HEK293 (cell line): ENCODE results near the gene ZSCAN32.
A peak's percentile ranks its signal among the peaks of the same experiment; 100 is the strongest.

Experiments
- CTCF ChIA-PET: fragments of 350-600 bp; formaldehyde crosslinking; extraction: SDS; loops from one replicate; lab custom pipeline; 2021; ENCODE audit warnings: antibody characterized with exemption; lab: Yijun Ruan, JAX
- POLR2A ChIA-PET: fragments of 300-600 bp; formaldehyde crosslinking; extraction: SDS; loops from one replicate; lab custom pipeline; 2020; ENCODE audit warnings: antibody characterized with exemption, inconsistent platforms; lab: Yijun Ruan, JAX
- H3K27ac ChIP-seq: fragments of 200-500 bp; sonication (Bioruptor generic); 2 replicates; pipeline ENCODE4 v1.5.1; 2014; ENCODE audit warnings: low read depth, low read length, control low read depth, inconsistent platforms; ENCODE audit errors: extremely low read depth
- H3K36me3 ChIP-seq, 2 experiments: fragments of 200-500 bp in 1 of 2; sonication (Bioruptor generic) in 1 of 2; 1 replicate in 1 of 2; 2 replicates in 1 of 2; pipeline ENCODE4 v1.5.1; 2014 to 2017; ENCODE audit warnings: inconsistent platforms in 2 of 2, low read length in 2 of 2; ENCODE audit not compliant: control insufficient read depth in 2 of 2, insufficient read depth in 1 of 2
- H3K4me1 ChIP-seq: fragments of 200-500 bp; sonication (Bioruptor generic); 2 replicates; pipeline ENCODE4 v1.5.1; 2014; ENCODE audit warnings: mild to moderate bottlenecking, low read length, inconsistent platforms; ENCODE audit not compliant: control insufficient read depth, insufficient read depth
- H3K4me3 ChIP-seq: 2 replicates; pipeline ENCODE4 v1.5.1; 2011; ENCODE audit warnings: low read depth, mild to moderate bottlenecking, control low read depth, low read length, moderate library complexity
- H3K9me3 ChIP-seq: fragments of 200-500 bp; sonication (Bioruptor generic); 2 replicates; pipeline ENCODE4 v1.5.1; 2014; ENCODE audit warnings: low read depth, low read length, inconsistent platforms; ENCODE audit not compliant: control insufficient read depth, insufficient read depth
- GLI2 ChIP-seq: fragments of 450-650 bp; formaldehyde crosslinking; IDR thresholded peaks from 2 replicates; pipeline ENCODE4; 2017; ENCODE audit warnings: missing biosample characterization, missing genetic modification characterization, low read depth, borderline replicate concordance
- KLF17 ChIP-seq: fragments of 450-650 bp; formaldehyde crosslinking; IDR thresholded peaks from 2 replicates; pipeline ENCODE4 v1.5.1; 2016; ENCODE audit warnings: missing biosample characterization, missing genetic modification characterization
- SP2 ChIP-seq: fragments of 450-650 bp; formaldehyde crosslinking; IDR thresholded peaks from 2 replicates; pipeline ENCODE4 v1.5.1; 2016; ENCODE audit warnings: missing biosample characterization, missing genetic modification characterization
- YY1 ChIP-seq: fragments of 450-650 bp; formaldehyde crosslinking; IDR thresholded peaks from 2 replicates; pipeline ENCODE4 v1.5.1; 2018; ENCODE audit warnings: missing biosample characterization, missing genetic modification characterization
- ZBTB1 ChIP-seq: fragments of 450-650 bp; formaldehyde crosslinking; IDR thresholded peaks from 2 replicates; pipeline ENCODE4 v1.5.1; 2016; ENCODE audit warnings: missing biosample characterization, missing genetic modification characterization
- ZEB2 ChIP-seq: fragments of 450-650 bp; formaldehyde crosslinking; IDR thresholded peaks from 2 replicates; pipeline ENCODE4 v1.5.1; 2016; ENCODE audit warnings: missing biosample characterization, missing genetic modification characterization
- ZNF366 ChIP-seq: fragments of 450-650 bp; formaldehyde crosslinking; conservative IDR thresholded peaks from 2 replicates; pipeline ENCODE4 v1.5.1; 2016; ENCODE audit warnings: missing biosample characterization, missing genetic modification characterization
- ZNF37A ChIP-seq: fragments of 450-650 bp; IDR thresholded peaks from 2 replicates; pipeline ENCODE4 v1.5.1; 2018; ENCODE audit warnings: missing biosample characterization, missing genetic modification characterization
- ZNF404 ChIP-seq: fragments of 450-650 bp; formaldehyde crosslinking; IDR thresholded peaks from 2 replicates; pipeline ENCODE4 v1.5.1; 2017; ENCODE audit warnings: missing biosample characterization, missing genetic modification characterization
- ZNF433 ChIP-seq: fragments of 450-650 bp; formaldehyde crosslinking; IDR thresholded peaks from 2 replicates; pipeline ENCODE4 v1.5.1; 2016; ENCODE audit warnings: missing biosample characterization, missing genetic modification characterization, low read depth
- ZNF777 ChIP-seq: fragments of 450-650 bp; formaldehyde crosslinking; IDR thresholded peaks from 2 replicates; pipeline ENCODE4 v1.5.1; 2017; ENCODE audit warnings: missing biosample characterization, missing genetic modification characterization, borderline replicate concordance
- ZNF792 ChIP-seq: fragments of 450-650 bp; formaldehyde crosslinking; IDR thresholded peaks from 2 replicates; pipeline ENCODE4 v1.5.1; 2016; ENCODE audit warnings: missing biosample characterization, missing genetic modification characterization
- ZNF837 ChIP-seq: fragments of 450-650 bp; formaldehyde crosslinking; IDR thresholded peaks from 2 replicates; pipeline ENCODE4 v1.5.1; 2016; ENCODE audit warnings: missing biosample characterization, missing genetic modification characterization
- ZSCAN30 ChIP-seq: fragments of 450-650 bp; IDR thresholded peaks from 2 replicates; pipeline ENCODE4 v1.5.1; 2018; ENCODE audit warnings: missing biosample characterization, mild to moderate bottlenecking, missing genetic modification characterization, moderate library complexity
- ZSCAN4 ChIP-seq: fragments of 450-650 bp; formaldehyde crosslinking; IDR thresholded peaks from 2 replicates; pipeline ENCODE4 v1.5.1; 2017; ENCODE audit warnings: missing biosample characterization, missing genetic modification characterization
- TF ChIP-seq, protein P1 (sequence below): IDR thresholded peaks from 2 replicates; pipeline ENCODE4 v1.6.1; 2011; ENCODE audit warnings: mild to moderate bottlenecking, low read depth, low read length, borderline replicate concordance
- TF ChIP-seq, protein P2 (sequence below): fragments of 450-650 bp; formaldehyde crosslinking; IDR thresholded peaks from 2 replicates; pipeline ENCODE4 v1.5.1; 2016; ENCODE audit warnings: missing biosample characterization, missing genetic modification characterization

ZSCAN32 gene

DNA sequence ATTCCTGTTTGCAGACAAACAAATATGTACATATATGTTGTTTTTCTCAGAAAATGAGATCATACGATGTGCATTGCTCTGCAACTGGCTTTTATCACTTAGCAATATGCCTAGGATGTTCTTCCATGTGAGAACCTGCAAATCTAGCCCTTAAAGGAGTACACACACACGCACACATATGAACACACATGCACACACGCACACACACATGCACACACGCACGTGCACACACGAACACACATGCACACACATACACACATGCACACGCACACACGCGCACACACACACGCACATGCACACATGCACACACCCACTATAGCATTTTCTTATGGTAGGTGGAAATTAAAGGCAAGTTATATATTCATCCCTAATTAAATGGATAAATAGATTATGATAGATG lies 53.2 kb downstream of the ZSCAN32 start:
- Histone ChIP-seq H3K36me3 (no peaks in the 10 kb centered on the region), H3K9me3 (no peaks in the 10 kb centered on the region), H3K4me3 (no peak overlapping the region), H3K27ac (no peak overlapping the region), H3K4me1 (no peaks in the 10 kb centered on the region)
- TF ChIP-seq ZSCAN4 (tag by site-specific recombination) (peak; percentile 83), ZBTB1 (tag by site-specific recombination) (no peak)
- ChIA-PET CTCF (no interaction called here), POLR2A (no interaction called here)

DNA sequence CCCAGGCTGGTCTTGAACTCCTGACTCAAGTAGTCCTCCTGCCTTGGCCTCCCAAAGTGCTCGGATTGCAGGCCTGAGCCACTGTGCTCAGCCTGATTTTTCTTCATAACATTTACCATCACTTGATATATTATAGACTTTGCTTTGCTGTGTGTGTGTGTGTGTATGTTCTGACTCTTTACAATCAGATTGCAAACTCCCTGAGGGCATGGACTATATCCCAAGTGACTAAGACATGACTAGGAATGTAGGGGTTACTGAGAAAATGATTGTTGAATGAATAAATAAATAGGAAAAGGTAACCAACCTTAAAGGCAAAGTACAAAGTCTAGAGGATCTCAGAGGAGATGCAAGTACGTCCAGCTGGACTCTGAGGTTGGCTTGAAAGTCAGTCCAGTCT lies 54.8 kb downstream of the ZSCAN32 start:
- POLR2A ChIA-PET: no interaction called here
- H3K36me3 ChIP-seq: no peaks in the 10 kb centered on the region
- no peaks in the 10 kb centered on the region for H3K4me1 ChIP-seq
- no peak overlapping the region for H3K27ac ChIP-seq
- TF ChIP-seq, protein P1, sequence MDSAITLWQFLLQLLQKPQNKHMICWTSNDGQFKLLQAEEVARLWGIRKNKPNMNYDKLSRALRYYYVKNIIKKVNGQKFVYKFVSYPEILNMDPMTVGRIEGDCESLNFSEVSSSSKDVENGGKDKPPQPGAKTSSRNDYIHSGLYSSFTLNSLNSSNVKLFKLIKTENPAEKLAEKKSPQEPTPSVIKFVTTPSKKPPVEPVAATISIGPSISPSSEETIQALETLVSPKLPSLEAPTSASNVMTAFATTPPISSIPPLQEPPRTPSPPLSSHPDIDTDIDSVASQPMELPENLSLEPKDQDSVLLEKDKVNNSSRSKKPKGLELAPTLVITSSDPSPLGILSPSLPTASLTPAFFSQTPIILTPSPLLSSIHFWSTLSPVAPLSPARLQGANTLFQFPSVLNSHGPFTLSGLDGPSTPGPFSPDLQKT: no peak
- TF ChIP-seq SP2 (tag by site-specific recombination): no peak
- TF ChIP-seq YY1 (tag by site-specific recombination): no peak
- no peak for TF ChIP-seq ZNF404 (tag by site-specific recombination)
- no peak for TF ChIP-seq ZNF792 (tag by site-specific recombination)
- TF ChIP-seq ZNF366 (tag by site-specific recombination): no peak
- no peak for TF ChIP-seq ZSCAN30 (tag by site-specific recombination)
- no peak for TF ChIP-seq GLI2
- TF ChIP-seq ZEB2 (tag by site-specific recombination): no peak
- no peak for TF ChIP-seq ZNF777
- TF ChIP-seq ZNF37A (tag by site-specific recombination): no peak
- TF ChIP-seq, protein P2, sequence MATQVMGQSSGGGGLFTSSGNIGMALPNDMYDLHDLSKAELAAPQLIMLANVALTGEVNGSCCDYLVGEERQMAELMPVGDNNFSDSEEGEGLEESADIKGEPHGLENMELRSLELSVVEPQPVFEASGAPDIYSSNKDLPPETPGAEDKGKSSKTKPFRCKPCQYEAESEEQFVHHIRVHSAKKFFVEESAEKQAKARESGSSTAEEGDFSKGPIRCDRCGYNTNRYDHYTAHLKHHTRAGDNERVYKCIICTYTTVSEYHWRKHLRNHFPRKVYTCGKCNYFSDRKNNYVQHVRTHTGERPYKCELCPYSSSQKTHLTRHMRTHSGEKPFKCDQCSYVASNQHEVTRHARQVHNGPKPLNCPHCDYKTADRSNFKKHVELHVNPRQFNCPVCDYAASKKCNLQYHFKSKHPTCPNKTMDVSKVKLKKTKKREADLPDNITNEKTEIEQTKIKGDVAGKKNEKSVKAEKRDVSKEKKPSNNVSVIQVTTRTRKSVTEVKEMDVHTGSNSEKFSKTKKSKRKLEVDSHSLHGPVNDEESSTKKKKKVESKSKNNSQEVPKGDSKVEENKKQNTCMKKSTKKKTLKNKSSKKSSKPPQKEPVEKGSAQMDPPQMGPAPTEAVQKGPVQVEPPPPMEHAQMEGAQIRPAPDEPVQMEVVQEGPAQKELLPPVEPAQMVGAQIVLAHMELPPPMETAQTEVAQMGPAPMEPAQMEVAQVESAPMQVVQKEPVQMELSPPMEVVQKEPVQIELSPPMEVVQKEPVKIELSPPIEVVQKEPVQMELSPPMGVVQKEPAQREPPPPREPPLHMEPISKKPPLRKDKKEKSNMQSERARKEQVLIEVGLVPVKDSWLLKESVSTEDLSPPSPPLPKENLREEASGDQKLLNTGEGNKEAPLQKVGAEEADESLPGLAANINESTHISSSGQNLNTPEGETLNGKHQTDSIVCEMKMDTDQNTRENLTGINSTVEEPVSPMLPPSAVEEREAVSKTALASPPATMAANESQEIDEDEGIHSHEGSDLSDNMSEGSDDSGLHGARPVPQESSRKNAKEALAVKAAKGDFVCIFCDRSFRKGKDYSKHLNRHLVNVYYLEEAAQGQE (tag by site-specific recombination): no peak
- no peak for TF ChIP-seq ZNF837 (tag by site-specific recombination)
- no peak for TF ChIP-seq KLF17 (tag by site-specific recombination)
- TF ChIP-seq ZNF433 (tag by site-specific recombination): no peak
- CTCF ChIA-PET: interaction anchor here (0.6 kb wide), 1 partner anchor 154 kb away, joined by 5 read pairs; no protein-coding TSS in a partner anchor
- no peak overlapping the region for H3K4me3 ChIP-seq
- H3K9me3 ChIP-seq: no peaks in the 10 kb centered on the region
